ENCODE results near the gene ARFGAP1.

ARFGAP1 gene

DNA sequence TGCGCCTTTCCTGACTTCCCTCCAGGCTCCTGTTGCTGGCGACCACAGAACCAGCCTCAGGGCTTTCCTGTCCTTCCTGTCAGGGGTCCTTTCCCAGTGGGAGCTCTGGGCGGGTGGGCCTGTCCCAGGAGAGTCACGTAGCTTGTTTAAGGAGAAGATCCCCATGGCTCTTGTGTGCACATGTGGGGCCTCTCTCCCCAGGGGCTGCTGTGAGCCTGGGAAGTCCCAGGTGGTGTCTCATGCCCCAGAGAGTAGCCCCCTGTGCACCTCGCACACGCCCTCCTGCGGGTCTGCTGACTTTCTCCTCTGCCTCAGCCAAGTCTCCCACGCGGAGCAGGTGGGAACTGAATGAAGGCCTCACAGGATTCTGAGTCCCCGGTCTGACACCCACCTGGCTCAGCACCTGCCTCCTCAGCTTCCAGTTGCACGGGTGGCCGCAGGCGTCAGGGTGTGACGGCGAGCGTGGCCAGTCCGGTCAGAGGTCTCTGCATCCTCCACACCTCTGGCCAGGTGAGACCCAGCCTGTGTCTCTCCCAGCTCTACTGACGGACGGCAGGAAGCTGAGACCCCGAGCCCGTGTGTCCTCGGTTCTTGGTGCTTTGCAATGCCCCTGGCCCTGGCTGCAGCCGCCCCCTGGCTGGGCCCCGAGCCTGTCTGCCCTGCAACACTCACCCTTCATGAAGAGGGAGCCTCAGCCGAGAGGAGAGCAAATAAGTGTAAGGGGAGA is 12.7 kb upstream of the ARFGAP1 start:
- no peak for DNase-seq (ENCODE audit: low spot score)
- no peak for FAIRE-seq

DNA sequence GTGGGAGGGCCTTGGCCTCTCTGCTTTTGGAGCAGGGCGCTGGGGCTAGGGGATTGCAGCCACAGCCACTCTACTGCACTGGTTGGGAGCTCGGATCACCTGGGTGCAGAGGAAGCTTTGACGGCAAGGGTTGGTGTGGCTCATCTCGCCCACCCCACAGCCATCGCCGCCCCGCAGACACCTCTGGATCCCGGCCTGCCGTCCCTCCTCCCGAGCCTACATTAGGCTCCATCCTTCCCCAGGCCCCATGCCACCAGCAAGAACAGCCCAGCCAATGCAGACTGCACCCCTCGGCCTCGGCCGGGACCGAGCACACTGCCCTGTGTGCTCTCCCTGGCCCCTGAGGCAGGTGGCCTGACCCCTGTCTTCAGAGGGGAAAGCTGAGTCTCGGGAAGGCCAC is 12.1 kb upstream of the ARFGAP1 start:
- FAIRE-seq (no peak), DNase-seq (ENCODE audit: low spot score) (no peak)

DNA sequence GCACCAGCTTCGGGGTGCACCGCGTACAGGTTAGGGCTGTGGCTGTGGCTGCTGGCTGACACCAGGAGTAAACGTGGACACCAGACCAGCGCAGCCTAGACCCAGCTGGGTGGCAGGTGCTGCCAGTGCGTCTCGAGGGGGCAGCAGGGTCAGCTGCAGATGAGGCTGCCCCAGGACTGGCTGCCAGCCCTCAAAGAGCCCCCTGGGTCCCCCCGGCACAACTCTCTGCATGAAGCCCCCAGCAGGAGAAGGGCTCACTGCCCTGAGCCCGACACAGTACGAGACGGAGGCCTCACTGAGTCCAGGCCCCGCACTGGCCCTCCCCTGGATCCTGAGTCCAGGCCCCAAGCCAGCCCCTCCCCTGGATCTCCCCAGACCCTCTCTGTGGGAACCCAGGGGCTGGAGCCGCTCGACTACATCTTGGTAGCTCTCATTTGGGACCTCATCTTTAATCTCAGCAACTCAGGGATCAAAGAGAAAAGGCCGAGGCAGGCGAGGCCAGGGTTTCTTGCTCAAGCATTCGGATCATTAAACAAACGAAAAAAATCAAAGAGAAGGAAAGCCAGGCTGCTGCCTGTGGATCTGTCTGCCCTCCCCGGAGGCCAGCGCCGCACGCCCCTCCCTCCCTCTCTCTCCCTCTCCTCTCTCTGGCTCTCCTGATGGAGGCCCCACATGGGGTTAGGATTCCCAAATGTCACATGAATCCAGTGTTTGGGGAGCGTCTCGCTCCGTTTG is 11.4 kb upstream of the ARFGAP1 start:
- DNase-seq (ENCODE audit: low spot score), result no peak
- no peak for FAIRE-seq

DNA sequence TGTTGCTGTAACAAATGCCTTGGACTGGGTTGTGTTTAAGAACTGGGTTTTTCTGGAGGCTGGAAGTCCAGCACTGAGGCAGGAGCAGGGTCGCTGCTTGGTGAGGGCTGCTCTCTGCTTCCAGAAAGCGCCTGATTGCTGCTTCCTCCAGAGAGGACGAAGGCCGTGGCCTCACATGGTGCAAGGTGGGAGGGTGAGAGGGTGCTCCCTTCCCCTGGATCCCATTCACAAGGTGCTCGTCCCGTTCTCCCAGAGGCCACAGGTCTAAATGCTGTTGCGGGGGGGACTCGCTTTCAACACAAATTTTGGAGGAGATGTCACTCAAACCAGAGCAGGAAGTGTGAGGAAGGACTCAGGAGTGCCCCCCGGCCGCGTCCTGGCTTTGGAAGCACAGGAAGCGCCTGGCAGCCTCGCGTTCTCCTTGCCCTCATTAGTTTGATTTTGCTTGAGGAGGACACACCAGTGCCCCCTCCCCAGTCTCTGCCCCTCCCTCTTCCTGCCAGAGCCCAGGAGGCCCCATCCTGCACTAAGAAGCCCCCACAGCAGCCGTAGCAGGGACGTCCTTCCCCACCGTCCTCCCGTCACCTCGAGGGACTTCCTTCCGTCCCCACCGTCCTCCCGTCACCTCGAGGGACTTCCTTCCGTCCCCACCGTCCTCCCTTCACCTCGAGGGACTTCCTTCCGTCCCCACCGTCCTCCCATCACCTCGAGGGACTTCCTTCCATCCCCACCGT is 10.7 kb upstream of the ARFGAP1 start:
- no peak for DNase-seq (ENCODE audit: low spot score)
- no peak for FAIRE-seq

DNA sequence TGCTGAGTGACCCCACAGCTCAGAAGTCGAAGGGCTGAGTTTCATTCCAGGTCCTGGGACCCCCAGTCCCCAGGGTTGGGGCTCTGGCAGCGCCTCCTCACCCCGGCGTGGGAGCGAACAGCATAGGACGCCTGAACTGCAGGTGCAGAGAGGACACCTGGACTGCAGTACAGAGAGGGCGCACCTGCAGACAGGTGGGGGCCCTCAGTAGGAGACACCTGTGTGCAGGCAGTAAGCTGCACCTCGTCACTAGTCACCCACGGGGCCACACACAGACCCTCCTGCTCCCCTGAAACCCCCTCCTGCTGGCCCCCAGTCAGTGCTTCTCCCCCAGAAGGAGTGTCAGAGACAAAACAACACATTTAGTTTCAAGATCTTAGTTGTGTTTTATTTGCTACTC is 9.8 kb upstream of the ARFGAP1 start:
- FAIRE-seq, result no peak
- no peak for DNase-seq (ENCODE audit: low spot score)

DNA sequence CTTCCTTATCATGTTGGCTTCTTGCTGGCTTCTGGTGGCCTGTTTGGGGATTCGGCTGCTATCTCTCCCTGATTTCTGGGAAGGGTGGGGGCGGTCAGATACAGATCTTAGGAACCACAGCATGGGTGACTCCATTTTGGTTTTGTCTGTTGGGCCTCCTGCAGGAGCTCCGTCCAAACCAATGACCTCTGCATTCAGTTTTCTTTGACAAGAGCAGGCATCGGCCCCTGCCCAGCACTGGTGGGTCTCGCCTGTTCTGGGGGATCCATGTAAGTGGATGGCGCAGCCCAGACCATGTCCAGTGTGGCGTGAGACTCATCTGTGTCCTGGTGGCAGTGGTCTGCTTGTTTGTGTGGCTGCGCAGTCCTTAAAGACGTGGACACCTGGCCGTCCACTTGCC is 8.6 kb upstream of the ARFGAP1 start:
- FAIRE-seq (no peak), DNase-seq (ENCODE audit: low spot score) (no peak)

DNA sequence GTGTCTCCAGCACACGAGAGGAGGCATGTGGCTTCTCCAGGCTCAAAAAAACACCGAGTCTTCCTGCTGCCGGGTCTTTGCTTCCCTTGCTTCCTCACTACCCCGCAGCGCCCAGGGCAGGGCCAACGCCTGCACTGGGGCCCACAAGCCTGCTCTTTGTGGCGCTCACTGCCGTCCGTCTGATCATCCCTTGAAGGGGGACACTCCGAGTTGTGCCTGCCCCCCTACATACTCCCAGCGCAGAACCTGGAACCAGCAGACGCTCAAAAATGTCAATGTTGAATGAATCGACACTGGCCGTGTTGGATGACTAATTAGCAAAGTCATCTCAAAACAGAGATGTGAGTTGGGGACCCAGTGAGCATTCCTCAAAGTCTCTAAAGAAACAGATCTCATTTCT is 8.1 kb upstream of the ARFGAP1 start:
- DNase-seq (ENCODE audit: low spot score) (peak; percentile 25), FAIRE-seq (no peak)

DNA sequence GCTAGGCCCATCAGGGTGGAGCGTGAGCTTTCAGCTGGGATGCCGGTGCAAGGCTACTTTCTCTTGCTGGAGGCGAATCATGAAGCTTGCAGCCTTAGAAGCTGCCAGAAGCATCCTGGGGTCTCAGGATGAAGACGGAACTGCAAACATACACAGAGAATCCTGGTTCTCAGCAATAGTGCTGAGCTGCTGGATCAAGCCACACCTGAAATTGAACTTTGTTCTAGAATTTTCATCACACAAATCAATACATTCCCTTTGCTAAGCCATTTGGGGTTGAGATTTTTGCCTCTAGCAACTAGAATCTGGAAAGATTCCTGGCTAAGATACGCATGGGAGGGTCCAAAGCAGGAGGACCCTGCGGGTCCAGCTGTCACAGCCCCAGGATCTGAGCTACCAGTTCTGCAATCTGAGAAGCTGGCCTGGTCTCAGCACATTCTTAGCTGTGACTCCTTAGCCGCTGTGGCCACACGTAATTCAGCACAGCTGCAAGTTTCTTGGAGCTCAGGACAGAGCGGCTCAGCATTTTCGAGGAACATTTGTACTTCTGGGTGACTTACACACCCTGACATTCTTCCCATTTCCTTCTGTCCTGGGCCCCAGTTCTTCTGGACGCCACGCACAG is 6.6 kb upstream of the ARFGAP1 start:
- FAIRE-seq, result no peak
- no peak for DNase-seq (ENCODE audit: low spot score)

DNA sequence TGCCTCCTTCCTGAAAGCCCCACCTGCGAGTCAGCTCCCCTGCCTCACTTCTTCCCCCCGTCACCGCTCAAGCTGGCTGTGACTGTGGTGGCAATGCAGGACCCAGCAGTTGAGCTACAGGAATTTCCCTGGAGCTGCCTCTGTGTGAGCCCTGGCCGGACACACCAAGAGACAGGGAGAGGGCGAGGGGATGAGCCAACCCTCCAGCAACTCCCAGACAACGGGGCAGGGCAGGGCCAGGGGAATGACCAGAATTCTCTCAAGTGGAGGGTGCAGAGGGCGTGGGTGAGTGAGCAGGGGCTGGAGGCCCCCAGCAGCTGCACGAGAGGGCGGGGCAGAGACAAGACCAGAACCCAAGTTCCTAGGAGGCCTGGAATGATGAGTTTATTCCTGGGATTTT is 4.9 kb upstream of the ARFGAP1 start:
- no peak for FAIRE-seq
- DNase-seq (ENCODE audit: low spot score), result no peak

DNA sequence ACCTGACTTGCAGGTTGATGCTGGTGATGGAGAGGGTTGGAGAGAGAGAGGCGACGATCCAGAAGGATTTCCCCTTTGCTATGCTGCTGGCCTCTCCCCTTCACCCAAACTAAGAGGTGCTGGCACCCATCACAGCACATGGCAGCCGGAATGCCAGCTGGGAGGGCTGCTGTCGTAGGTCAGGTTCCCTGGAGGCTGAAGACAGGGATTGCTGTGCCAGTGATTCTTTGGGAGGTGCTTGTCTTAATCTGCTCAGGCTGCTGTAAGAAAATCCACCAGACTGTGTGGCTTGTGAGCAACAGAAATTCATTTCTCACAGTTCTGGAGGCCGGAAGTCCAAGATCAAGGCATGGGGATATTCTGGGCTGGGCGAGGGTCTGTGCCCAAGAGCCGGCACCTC is 4.4 kb upstream of the ARFGAP1 start:
- DNase-seq (ENCODE audit: low spot score) (no peak), FAIRE-seq (no peak)

DNA sequence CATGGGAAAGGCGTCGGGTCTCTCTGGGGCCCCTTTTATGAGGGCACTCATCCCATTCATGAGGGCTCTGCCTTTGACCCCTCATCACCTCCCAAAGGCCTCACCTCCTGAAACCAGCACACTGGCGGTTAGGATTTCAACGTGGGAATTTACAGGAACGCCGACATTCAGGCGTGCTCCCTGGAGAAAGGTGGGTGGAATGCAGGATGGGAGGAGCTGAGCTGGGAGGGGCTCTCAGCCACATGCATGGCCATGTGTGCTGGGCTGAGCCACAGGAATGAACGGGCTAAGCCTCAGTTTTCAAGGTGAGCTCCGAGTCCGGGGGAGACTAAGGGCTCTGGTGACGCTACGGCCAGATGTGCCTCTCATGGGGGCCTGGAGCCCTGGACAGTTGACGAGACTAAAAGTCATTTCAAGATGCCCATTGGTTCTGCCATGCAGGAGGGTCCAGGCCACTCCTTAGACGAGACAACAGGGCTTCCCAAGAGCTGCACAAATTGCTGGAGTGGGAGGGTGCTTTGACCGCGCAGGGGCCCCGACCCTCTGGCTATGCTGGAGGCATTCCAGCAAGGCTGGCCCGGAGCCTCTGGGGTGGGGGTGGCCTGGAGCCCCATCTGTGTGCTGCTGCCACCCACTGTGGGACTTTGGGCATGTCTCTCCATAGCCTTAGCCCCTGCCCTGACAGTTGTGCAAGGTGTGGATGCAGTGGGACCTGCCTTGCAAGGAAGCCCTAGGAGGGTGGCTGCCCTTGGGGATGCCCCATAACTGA is 3.8 kb upstream of the ARFGAP1 start:
- FAIRE-seq (no peak), DNase-seq (ENCODE audit: low spot score) (no peak)

DNA sequence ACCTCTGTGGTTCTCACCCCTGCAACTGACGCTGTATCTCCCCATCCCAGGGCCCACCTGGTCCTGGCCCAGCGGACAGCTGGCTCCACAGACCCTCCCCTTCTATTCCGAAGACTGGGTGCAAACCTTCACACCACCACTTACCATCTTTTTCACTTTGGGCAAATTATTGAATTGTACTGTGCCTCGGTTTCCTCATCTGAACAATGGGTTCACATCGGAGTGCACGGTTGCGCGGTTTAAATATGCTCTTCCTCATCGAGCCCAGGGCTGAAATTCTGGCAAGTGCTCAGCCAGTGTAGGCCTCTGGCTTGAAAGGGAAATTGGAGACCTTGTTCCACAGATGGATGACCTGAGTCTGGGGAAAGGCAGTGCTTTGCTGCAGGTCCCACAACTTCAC is 2.9 kb upstream of the ARFGAP1 start:
- DNase-seq (ENCODE audit: low spot score) (no peak), FAIRE-seq (no peak)

DNA sequence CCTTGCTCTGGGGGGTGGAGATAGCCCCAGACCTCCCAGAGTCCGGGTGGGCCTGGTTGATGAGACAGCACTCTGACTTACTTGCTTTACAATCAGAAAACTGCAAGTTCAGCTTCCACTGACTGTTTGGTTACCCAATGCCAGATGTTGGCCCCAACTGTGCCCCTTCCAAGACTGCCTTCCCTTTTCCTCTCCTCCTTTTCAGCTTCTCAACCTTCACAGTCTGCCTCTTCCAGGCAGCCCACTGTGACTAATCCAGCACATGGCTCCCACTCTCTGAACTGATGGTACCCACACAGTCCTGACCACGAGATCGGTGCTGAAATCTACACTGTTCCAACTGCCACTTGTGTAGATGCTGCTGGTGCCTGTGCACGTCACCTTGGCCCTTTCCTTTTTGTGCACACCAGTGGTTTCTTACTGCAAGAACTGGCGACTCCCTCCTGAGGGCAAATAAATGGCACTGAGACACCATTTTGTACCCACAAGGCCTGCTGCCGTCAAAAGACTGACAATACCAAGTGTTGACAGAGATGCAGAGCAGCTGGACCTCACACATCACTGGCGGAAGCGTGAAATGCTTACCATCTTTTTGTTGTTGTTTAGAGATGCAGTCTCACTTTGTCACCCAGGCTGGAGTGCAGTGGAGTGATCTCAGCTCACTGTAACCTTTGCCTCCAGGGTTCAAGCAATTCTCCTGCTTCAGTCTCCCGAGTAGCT is 1.8 kb upstream of the ARFGAP1 start:
- DNase-seq (ENCODE audit: low spot score) (no peak), FAIRE-seq (no peak)

DNA sequence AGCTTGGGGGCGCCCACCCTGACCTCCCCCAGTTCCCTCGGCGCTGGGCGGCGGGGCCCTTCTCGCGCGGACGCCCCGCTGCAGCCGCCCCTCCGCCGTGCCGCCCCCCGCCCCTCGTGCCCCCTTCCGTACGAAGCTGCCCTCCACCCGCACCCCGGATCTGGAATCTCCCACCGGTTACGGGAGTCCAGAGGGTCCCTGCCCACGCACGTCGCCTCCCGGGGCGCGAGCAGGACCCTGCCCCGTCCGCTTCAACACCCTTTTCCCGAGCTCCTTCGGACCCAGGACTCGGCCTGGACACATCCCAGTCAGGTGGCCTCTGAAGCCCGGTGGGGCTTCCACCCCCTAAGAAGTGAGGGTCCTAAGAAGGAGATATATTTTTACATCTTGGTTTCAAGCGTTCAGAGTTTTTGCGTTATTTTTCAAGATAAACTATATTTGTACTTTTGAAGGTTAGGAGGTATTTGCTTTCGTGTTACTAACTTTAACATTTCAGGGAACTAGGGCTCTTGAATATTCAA is 506 bp downstream of the ARFGAP1 start:
- DNase-seq (ENCODE audit: low spot score), result no peak
- no peak for FAIRE-seq

DNA sequence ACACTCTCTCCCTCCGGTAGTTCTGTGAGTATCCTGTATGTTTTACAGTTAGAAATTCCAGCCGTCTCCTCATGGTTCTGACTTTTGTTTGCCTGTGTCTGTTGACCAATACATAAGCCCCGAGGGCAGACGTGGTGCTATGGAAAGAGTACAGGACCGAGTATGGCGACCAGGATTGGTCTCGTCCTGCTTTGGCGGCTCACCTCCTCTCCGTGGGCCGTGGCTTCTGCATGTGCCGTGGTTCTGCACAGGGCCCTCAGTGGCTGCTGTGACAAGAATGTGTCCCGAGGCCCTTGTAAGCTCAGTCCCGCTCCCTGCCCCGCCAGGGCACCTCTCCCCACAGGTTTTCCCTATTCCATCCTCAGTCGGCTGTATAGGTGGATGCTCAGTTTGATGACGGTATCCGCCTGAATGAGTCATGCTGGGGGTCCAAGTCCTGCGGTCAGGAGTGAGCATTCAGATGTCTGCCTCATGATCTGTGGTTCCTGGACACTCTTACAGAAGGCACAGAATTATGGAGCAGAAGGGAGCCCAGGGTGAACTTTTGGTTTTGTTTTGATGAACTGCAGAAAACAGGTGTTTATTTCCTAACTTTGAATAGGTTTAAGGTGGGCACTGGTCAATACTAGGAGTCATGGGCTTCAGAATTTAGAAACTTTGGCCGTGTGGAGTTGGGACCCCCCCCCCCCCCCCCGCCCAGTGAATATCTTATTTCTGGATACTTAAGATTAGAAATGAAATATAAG is 1.2 kb downstream of the ARFGAP1 start:
- DNase-seq (ENCODE audit: low spot score) (peak; percentile 90), FAIRE-seq (peak; percentile 91)

DNA sequence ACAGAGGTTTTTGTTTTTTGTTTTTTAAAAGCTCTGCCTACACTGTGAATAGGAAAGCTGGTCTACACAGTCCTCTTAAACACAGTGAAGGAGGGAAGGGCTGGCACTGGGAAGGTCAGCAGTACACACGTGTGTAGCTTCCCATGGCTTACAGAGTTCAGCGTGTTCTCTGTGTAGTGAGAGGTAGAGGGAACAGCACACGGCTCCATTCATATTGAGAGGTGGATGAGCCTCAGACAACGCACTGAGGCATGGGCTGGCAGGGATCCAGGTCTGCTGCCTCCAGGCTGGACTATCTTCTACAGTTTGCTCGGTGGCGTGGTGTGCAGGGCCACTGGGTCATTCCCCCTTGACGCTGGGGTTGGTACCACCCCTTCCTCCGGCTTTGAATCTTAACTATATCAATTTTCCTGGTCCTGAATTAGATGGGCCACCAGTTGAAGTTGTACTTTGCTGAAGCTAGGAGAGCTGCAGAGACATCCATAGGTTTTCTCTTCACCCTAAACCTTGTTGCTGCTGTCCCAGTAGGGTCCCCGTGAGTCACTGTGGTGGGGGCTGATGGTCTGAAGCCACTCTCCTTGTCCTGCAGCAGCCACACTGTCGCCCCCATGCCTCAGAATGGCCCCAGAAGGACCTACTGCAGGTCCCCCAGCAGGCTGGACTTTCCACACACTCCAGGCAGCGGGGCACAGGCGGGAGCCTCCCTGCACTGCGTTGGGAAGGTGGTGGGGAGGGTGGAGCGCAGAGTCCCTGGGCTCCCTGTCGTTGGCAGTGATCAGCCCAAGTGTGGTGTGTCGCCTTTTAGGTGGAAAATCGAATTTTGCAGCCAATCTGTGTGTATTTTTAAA is 2.0 kb downstream of the ARFGAP1 start:
- FAIRE-seq, result no peak

DNA sequence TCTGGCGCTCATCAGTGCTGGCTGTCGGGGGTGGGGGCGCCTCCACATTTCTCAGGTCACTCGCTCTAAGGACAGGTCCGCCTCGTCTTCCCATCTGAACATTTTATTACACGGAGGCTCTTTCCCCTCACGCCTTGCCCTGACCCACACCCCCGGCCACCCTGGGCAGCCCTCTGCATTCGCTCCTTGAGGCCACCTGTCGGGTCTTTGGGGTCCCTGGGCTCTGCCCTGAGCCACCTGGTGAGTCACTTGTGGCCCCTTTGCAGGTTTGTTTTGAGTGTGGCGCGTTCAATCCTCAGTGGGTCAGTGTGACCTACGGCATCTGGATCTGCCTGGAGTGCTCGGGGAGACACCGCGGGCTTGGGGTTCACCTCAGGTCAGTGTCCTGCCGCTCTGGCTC is 3.2 kb downstream of the ARFGAP1 start:
- DNase-seq (ENCODE audit: low spot score) (no peak), FAIRE-seq (no peak)

More for the DNA sequence above, 2.0 kb downstream of the ARFGAP1 start:
- peak; percentile 45 for DNase-seq (ENCODE audit: low spot score)

DNA sequence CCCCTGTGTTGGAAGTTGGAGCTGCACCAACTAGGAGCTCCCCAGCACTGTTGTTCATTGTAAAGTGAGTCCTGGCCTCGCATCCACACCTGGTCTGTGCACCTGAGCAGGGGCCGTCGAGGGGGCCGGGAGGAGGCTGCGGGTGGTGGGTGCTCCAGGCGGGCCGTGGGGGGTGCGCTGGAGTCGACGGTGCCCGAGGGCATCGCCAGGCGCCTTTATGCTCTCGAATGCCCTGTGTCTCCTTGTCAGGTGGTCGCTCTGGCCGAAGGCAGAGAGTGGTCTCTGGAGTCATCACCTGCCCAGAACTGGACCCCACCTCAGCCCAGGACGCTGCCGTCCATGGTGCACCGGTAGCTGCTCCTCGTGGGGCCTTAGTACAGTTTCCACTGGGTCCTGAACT is 4.3 kb downstream of the ARFGAP1 start:
- FAIRE-seq, result no peak
- no peak for DNase-seq (ENCODE audit: low spot score)
